Neutrophil (primary cell): ENCODE measurements around the gene SPEM2.

Experiments
- H3K27ac ChIP-seq: fragments of 200-600 bp; sonication (generic); 2 replicates; pipeline ENCODE4 v1.5.1; 2016; ENCODE audit warnings: mild to moderate bottlenecking, moderate library complexity
- H3K27me3 ChIP-seq: fragments of 200-600 bp; sonication (generic); 2 replicates; pipeline ENCODE4 v1.6.0; 2016; ENCODE audit warnings: mild to moderate bottlenecking
- H3K36me3 ChIP-seq: fragments of 200-600 bp; sonication (generic); 2 replicates; pipeline ENCODE4 v1.5.1; 2017
- H3K4me1 ChIP-seq, 2 experiments: fragments of 200-600 bp in 1 of 2; sonication (generic) in 1 of 2; 1 replicate in 1 of 2; 2 replicates in 1 of 2; pipeline versions ENCODE4 v1.5.1 to v1.6.1; 2013 to 2016; ENCODE audit warnings: low read depth in 1 of 2, low read length in 1 of 2, mild to moderate bottlenecking in 1 of 2, moderate library complexity in 1 of 2; ENCODE audit not compliant: control insufficient read depth in 1 of 2, insufficient read depth in 1 of 2
- H3K4me3 ChIP-seq, 2 experiments: fragments of 200-600 bp in 1 of 2; sonication (generic) in 1 of 2; 1 replicate in 1 of 2; 2 replicates in 1 of 2; pipeline ENCODE4 v1.5.1; 2013 to 2016; ENCODE audit warnings: low read depth in 1 of 2, low read length in 1 of 2, mild to moderate bottlenecking in 1 of 2, moderate library complexity in 1 of 2
- H3K9me3 ChIP-seq: fragments of 200-600 bp; sonication (generic); 2 replicates; pipeline ENCODE4 v1.5.1; 2016
- CTCF ChIP-seq: fragments of 200-600 bp; sonication (generic); IDR thresholded peaks from 2 replicates; pipeline ENCODE4 v1.5.1; 2016; ENCODE audit warnings: antibody characterized with exemption

SPEM2 gene

GRCh38 chr17:7438656-7439460 is 13.4 kb downstream of the SPEM2 start:
- H3K27ac ChIP-seq = no peak overlapping the region
- H3K4me1 ChIP-seq = peaks cover 50 to 61% of the 10 kb centered on the region in 2 experiments
- no peak for TF ChIP-seq CTCF
- peaks cover 72% of the 10 kb centered on the region for H3K27me3 ChIP-seq
- peak overlapping the region; percentile 58 to 75 for H3K4me3 ChIP-seq
- no peaks in the 10 kb centered on the region for H3K9me3 ChIP-seq
- no peaks in the 10 kb centered on the region for H3K36me3 ChIP-seq

GRCh38 chr17:7439462-7440112 is 14.2 kb downstream of the SPEM2 start, which contains the start of gene FGF11:
Gene FGF11 (plus strand): TSS chr17:7439512. CDS start chr17:7439621, 109 bp downstream.
- H3K36me3 ChIP-seq = no peaks in the 10 kb centered on the region
- peaks cover 51 to 61% of the 10 kb centered on the region in 2 experiments for H3K4me1 ChIP-seq
- peak within 1 kb of the TSS; percentile 58 to 75 for H3K4me3 ChIP-seq
- no peak for TF ChIP-seq CTCF
- peaks cover 79% of the 10 kb centered on the region for H3K27me3 ChIP-seq
- H3K27ac ChIP-seq = peak within 1 kb of the TSS; percentile 63
- H3K9me3 ChIP-seq = no peaks in the 10 kb centered on the region

GRCh38 chr17:7440113-7440833 is 14.9 kb downstream of the SPEM2 start:
- Histone ChIP-seq H3K4me1 (peaks cover 55 to 65% of the 10 kb centered on the region in 2 experiments), H3K27ac (no peak overlapping the region)
- TF ChIP-seq CTCF = no peak

GRCh38 chr17:7440834-7441195 is 15.4 kb downstream of the SPEM2 start:
- no peaks in the 10 kb centered on the region for H3K9me3 ChIP-seq
- H3K36me3 ChIP-seq = no peaks in the 10 kb centered on the region
- peaks cover 91% of the 10 kb centered on the region for H3K27me3 ChIP-seq
- peaks cover 53 to 65% of the 10 kb centered on the region in 2 experiments for H3K4me1 ChIP-seq
- no peak overlapping the region for H3K4me3 ChIP-seq
- no peak for TF ChIP-seq CTCF
- H3K27ac ChIP-seq = no peak overlapping the region

More at GRCh38 chr17:7440113-7440833, 14.9 kb downstream of the SPEM2 start:
- H3K27me3 ChIP-seq = peaks cover 86% of the 10 kb centered on the region
- no peaks in the 10 kb centered on the region for H3K36me3 ChIP-seq
- H3K9me3 ChIP-seq = no peaks in the 10 kb centered on the region
- peak overlapping the region in 1 of 2 experiments; percentile 6 for H3K4me3 ChIP-seq

- TF ChIP-seq CTCF = no peak
- Histone ChIP-seq H3K4me3 (no peak overlapping the region), H3K36me3 (no peaks in the 10 kb centered on the region), H3K27ac (no peak overlapping the region), H3K4me1 (peaks cover 49 to 63% of the 10 kb centered on the region in 2 experiments), H3K27me3 (peaks cover 96% of the 10 kb centered on the region), H3K9me3 (no peaks in the 10 kb centered on the region)
These were observed 15.8 kb downstream of the SPEM2 start for GRCh38 chr17:7441266-7441665.
